HG02642 (cell line): ENCODE data around the gene HYKK.
"Not testable (repeated sequence)": the region's sequence is repeated elsewhere in the genome, so short reads cannot be mapped to it uniquely, and the experiment has no call there.

Experiments used
- ATAC-seq: cut with Tn5 transposase; IDR thresholded peaks from one replicate; pipeline ENCODE4 v1.9.1; 2021; ENCODE audit warnings: mild to moderate bottlenecking; ENCODE audit not compliant: unreplicated experiment, poor library complexity

HYKK gene, protein sequence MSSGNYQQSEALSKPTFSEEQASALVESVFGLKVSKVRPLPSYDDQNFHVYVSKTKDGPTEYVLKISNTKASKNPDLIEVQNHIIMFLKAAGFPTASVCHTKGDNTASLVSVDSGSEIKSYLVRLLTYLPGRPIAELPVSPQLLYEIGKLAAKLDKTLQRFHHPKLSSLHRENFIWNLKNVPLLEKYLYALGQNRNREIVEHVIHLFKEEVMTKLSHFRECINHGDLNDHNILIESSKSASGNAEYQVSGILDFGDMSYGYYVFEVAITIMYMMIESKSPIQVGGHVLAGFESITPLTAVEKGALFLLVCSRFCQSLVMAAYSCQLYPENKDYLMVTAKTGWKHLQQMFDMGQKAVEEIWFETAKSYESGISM

DNA sequence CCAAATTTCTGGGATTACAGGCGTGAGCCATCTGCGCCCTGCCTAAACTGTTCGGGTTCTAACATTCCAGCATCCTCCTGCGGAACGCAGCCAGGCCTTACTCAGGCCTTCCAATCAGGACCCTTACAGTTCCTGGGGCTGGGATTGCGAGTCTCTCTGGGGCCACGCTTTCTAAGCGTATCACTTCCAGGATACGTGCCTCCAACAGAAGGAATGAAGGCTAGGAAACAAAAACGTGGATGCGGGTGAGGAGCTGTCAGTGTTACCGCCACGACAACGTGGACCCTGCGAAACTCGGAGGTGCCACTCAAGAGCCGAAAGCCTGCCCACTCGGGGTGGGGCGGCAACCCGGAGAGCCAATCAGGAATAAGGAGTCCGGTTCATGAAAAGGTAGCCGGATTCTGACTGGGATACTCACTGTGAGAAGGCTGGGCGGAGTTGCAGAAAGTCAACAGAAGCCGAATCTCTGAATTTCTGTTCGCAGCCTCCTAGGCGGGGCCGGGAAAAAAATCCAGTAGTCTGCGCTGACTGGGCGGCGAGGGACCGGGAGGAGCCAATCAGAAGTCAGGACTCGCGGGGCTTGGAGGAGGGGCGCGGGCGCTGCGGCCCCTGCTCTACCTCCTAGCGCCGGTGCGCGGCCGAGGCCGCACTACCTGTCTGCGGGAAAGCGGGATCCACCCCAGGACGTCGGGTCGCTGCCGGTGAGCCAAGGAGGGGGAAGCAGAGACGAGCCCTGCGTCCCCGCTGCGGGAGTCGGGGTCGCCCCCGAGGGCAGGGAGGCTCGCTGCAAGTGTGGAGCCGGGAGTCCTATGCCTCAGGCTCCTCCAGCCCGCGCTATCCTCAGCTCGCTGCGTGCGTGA lies at the start of gene HYKK:
Gene HYKK, plus strand, starts transcription at position 607 of the 860 bp plus-strand sequence. CDS start 5,512 bp downstream, outside the sequence.
- peak; percentile 86 for ATAC-seq

- no peak for ATAC-seq
Measured at GRCh38 chr15:78460737-78461136, 46.6 kb upstream of the HYKK start.

DNA sequence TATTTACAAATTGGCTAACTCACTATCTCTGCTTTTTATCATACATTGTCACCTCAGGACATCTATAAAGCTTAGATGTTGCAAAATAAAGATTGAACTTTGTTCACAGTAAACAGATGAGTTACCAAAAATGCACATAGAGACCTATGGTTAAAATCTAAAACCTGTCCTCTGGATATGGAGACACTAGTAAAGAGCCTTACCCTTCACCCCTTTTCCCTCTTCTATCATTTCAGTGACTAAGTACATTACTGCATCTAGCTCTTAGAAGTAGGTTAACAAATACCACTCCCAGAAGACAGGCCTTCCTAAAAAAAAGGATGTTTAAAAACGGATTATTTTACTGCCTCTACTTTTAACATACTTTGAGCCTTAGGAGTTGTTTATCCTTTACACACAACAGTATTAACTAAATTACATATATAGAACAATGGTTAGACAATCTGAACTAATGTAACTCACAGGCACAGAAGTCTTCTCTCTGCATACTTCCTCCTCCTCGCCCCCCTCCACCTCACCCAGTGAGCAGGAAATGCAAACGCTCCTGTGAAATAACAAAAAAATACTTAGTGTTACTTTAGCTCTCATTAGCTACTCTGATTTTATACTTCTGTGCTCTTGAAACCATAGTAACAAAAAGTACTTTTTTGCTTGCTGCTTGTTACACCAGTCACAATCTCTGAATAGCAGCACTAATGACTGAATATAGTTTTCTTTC lies 46.0 kb upstream of the HYKK start:
- no peak for ATAC-seq

GRCh38 chr15:78469031-78469430 lies 38.3 kb upstream of the HYKK start:
- ATAC-seq: no peak

DNA sequence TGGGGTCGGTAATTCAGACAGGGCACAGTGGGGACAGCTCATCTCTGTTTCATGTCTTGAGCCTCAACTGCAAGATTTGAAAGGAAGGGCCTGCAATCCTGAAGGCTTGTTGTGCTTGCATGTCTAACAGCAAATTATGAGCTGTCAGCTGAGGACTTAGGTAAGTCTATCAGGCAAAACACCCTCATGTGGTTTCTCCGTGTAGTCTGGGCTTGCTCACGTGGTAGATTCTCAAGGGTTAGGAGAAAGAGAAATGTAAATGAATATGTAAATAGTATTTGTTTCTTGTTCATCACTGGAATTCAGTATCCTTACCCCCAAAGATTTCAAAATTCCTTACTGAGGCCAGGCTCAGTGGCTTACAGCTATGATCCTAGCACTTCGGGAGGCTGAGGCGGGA lies 30.1 kb upstream of the HYKK start:
- no peak for ATAC-seq

- ATAC-seq: no peak
Measured at GRCh38 chr15:78479650-78480049, 27.7 kb upstream of the HYKK start.

DNA sequence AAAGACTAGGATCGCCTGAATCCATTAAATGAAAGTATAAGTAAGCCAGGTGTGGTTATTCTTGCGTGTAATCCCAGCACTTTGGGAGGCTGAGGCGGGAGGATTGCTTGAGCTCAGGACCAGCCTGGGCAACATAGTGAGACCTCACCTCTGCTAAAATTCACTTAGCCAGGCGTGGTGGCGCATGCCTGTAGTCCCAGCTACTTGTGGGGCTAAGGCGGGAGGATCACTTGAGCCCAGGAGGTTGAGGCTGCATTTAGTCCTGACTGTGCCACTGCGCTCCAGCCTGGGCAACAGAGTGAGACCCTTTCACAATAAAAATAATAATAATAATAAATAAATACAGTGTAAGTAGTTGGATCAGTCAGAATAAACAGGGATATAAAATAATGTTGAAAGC lies 25.5 kb upstream of the HYKK start:
- ATAC-seq: no peak

GRCh38 chr15:78492872-78493271 lies 14.5 kb upstream of the HYKK start:
- ATAC-seq: no peak

GRCh38 chr15:78501857-78502256 lies 5.5 kb upstream of the HYKK start:
- ATAC-seq: no peak

DNA sequence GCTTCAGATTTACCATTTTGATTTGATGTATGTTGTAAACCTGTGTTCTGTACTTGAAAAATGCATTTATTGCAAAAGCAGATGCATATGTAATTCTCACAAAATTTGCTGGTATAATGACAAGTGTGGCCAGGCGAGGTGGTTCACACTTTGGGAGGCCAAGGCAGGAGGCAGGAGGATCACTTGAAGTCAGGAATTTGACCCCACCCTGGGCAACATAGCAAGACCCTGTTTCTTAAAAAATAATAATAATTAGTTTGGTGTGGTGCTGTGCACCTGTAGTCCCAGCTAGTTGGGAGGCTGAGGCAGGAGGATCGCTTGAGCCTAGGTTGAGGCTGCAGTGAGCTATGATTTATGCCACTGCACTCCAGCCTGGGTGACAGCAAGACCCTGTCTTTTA lies 4.7 kb upstream of the HYKK start:
- ATAC-seq: no peak

GRCh38 chr15:78507831-78508160 lies 419 bp downstream of the HYKK start:
- peak; percentile 25 for ATAC-seq

DNA sequence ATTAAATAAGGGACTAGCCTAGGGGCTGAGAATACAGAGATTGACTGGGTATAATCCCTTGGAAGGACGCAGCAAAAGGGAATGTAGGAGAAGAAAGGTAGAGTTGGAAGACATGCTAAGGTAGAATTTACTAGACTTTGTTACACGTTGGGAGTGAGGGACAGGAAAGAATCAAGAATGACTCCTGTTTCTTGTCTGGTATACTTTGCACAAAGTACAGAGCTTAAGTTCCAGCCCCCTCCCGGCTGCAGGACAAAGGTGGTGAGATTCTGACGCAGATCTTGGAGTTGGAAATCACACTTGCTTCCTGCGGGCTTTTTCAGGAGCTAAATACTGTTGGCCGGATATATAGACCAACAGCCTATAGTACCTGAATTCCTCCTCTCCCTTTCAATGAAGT lies 895 bp downstream of the HYKK start:
- no peak for ATAC-seq

DNA sequence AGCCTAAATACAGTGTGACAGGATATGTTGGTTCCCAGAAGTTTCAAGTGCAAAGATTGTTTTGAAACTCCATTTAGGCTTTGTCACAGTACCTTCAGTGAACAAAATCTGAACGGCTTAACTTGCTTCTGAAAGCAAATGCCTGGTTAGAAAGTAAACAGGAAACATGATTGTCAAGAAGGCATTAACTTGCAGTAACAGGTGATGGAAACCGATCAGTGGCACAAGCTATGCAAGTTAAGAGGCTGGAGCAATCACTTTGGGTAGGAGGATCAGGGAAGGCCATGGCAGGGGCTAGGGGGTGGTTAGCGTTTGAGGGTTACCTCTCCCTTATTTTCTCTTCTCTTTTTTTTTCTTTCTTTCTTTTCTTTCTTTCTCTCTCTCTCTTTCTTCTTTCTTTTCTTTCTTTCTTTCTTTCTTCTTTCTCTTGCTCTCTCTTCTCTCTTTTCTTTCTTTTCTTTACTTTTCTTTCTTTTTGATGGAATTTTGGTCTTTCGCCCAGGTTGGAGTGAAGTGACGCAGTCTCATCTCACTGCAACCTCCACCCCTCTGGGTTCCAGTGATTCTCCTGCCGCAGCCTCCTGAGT lies 2.4 kb downstream of the HYKK start:
- ATAC-seq: no peak

DNA sequence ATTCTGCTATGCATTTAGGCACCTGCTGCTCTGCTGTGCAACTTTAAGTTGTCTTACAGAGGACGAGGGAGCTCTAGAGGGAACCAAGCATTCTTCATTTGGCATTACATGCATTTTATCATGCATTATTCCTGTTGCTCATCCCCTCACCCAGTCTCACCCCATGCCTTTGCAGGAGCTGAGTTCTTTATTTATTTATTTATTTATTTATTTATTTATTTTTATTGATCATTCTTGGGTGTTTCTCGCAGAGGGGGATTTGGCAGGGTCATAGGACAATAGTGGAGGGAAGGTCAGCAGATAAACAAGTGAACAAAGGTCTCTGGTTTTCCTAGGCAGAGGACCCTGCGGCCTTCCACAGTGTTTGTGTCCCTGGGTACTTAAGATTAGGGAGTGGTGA lies 12.7 kb downstream of the HYKK start:
- not testable (repeated sequence) for ATAC-seq

DNA sequence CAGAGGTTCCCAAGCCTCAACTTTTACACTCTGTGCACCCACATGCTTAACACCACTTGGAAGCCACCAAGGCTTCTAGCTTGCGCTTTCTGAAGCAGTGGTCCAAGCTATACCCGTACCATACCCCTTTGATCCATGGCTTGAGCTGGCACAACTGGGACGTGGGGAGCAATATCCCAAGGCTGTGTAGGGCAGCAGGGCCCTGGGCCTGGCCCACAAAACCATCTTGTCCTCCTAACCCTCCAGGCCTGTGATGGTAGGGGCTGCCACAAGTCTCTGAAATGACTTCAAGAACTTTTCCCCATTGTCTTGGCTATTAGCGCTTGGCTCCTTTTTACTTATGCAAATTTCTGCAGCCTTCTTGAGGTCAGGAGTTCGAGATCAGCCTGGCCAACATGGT lies 16.9 kb downstream of the HYKK start:
- no peak for ATAC-seq

DNA sequence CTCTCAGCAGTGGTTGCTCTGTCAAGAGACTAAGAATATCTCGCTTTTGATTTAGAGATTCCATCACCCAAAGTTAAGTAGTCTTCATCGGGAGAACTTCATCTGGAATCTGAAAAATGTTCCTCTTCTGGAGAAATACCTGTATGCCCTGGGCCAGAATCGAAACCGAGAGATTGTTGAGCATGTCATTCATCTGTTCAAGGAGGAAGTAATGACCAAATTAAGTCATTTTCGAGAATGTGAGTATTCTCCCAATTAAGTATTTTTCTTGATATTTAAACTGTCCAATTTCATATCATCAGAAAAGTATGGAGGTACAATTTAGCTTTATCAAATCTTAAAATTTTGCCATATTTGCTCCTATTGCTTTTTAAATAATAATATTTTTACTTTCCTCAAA lies 19.9 kb downstream of the HYKK start:
- ATAC-seq: no peak

DNA sequence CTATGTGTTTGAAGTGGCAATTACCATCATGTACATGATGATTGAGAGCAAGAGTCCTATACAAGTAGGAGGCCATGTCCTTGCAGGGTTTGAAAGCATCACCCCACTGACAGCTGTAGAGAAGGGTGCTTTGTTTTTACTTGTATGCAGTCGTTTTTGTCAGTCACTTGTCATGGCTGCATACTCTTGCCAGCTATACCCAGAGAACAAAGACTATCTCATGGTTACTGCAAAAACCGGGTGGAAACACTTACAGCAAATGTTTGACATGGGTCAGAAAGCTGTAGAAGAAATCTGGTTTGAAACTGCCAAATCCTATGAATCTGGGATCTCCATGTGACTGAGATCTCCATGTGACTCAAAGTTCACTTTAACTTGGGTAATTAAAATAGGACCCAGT lies 26.0 kb downstream of the HYKK start:
- no peak for ATAC-seq

DNA sequence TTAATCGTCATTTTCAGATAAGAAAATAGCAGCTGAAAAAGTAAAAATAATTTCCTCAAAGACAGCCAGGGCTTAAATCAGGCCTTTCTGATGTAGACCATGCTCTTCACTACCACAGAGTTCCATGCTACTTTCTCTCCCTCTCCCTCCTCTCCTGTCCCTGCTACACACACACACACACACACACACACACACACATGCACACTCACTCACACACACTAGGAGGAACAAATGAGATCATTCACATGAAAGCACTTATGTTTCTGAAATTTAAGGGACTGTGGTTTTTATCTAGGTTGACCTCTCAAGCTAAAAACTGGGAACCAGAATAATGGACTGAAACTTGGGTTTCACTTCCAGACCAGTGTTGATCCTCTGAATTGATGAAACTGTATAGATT lies 28.8 kb downstream of the HYKK start:
- ATAC-seq: no peak

- no peak for ATAC-seq
Measured at GRCh38 chr15:78537266-78537905, 30.0 kb downstream of the HYKK start.

- no peak for ATAC-seq
Measured at GRCh38 chr15:78538358-78538757, 31.0 kb downstream of the HYKK start.
